22Rv1 (cell line): ENCODE measurements around the gene CYGB.

ENCODE experiments used
- H3K27ac ChIP-seq: fragments of 450-650 bp; 2 replicates; pipeline ENCODE4 v1.5.1; 2017
- ZFX ChIP-seq: fragments of 450-650 bp; IDR thresholded peaks from 2 replicates; pipeline ENCODE4 v1.6.1; 2017; ENCODE audit warnings: antibody characterized with exemption, borderline replicate concordance
- TF ChIP-seq, protein P1 (sequence below): fragments of 450-650 bp; IDR thresholded peaks from 2 replicates; pipeline ENCODE4 v1.5.1; 2017; ENCODE audit warnings: mild to moderate bottlenecking

The CYGB gene

DNA sequence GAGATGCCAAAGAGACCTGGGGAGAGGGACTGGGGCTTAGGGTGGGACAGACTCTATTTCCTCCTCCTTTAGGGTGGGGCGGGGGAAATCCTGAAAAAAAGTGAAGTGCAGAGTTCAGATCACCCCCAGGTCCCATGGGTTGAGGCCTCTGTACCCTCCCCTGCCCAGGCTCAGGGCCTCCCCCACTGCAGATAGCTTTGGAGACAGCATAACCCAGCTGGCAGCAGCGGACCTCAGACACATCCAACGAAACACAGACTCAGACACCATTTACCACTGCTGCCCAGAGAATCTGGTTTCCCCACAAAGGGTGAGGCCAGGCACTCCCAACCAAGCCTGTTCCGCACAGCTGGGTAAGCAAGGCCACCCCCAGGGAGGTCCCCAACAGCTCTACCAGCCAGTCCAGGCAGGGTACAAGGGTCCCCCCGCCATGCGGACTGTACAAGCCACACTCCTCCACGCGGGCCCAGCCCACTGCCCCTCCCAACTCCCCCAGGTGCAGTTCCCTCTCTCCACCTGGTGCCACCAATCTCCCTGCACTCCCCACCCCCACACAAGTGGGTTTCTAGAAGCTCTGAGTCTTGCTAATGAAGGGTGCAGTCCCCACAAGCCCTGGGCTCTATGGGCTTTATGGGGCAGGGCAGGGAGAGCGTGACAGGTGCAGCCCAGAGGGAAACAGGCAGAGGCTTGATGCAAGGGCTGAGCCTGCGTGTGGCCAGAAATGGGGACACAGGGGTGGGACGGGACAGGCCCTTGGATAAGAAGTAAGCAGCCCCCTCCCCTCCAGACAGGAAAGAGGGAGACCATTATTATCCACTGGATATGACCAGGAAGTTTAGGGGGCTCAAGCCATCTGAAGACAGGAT lies 45.2 kb downstream of the CYGB start:
- no peak for TF ChIP-seq ZFX
- TF ChIP-seq, protein P1, sequence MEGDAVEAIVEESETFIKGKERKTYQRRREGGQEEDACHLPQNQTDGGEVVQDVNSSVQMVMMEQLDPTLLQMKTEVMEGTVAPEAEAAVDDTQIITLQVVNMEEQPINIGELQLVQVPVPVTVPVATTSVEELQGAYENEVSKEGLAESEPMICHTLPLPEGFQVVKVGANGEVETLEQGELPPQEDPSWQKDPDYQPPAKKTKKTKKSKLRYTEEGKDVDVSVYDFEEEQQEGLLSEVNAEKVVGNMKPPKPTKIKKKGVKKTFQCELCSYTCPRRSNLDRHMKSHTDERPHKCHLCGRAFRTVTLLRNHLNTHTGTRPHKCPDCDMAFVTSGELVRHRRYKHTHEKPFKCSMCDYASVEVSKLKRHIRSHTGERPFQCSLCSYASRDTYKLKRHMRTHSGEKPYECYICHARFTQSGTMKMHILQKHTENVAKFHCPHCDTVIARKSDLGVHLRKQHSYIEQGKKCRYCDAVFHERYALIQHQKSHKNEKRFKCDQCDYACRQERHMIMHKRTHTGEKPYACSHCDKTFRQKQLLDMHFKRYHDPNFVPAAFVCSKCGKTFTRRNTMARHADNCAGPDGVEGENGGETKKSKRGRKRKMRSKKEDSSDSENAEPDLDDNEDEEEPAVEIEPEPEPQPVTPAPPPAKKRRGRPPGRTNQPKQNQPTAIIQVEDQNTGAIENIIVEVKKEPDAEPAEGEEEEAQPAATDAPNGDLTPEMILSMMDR: no peak
- no peak overlapping the region for H3K27ac ChIP-seq

DNA sequence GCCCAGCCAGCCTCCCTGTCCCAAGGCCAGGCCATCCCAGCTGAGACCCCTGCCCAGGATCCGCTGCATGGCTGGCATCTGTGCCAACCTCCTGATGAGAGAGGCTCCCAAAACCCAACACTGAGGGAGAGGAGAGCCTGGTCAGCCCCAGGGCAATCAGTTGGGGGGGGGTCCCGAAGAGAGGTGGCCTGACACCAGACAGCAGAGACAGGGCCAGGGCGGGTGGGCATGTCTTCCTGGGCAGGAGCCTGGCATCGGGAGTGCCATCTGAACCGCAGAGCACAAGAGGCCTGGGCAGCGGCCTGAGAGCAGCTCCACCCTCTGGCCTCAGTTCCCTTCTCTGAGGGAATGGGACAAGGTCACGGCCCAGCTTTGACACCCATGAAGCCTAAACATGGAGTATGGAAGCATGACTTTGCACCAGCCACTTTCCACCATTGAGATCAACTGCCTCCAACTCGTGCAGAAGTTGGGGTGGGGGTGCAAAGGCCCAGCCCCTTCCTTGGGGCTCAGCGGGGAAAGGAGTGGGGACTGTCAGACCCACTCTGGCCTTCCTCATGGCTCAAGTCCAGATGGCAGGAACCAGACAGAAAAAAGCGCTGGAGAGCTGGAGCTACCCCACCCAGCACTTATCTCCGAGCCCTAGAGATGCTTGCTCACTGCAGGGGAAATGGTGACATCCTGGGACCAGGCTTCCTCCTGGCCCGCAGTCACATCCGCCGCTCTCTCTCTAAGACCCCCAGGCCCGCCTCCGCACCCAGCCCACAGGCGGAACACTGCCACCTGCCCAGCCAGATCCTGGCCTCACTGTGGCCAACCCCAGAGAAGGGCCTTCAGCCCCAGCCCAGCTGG lies 46.0 kb downstream of the CYGB start:
- TF ChIP-seq, protein P1: no peak
- TF ChIP-seq ZFX: no peak
- H3K27ac ChIP-seq: no peak overlapping the region

DNA sequence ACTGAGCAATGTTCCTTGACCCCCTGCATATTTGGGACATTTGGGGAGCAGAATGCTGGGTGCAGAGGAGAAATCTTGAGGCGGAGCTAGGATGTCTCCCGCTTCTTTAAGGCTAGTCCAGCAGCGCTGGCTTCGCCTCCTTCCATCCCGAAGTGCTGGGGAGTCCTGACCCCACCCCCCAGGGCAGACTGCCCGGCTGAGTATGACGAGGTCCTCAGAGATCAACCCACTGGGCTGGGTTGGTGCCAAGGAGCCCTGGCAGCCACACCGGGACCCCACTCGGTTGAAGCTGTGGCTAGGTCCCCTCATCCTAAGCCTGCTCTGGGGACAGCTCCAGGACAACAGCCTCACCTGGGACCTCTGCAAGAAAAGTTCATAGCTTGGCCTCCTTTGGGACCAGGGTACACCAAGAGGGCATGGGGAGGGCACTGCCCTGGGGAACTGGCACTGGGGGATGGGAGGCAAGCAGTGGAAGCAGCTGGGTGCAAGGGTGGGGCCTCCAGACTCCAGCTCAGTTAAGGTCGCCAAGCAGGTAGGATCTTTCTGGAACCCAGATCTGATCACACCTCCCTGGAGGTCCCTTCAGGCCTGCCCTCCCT lies 47.3 kb downstream of the CYGB start:
- H3K27ac ChIP-seq: no peak overlapping the region
- TF ChIP-seq, protein P1: no peak
- TF ChIP-seq ZFX: no peak

DNA sequence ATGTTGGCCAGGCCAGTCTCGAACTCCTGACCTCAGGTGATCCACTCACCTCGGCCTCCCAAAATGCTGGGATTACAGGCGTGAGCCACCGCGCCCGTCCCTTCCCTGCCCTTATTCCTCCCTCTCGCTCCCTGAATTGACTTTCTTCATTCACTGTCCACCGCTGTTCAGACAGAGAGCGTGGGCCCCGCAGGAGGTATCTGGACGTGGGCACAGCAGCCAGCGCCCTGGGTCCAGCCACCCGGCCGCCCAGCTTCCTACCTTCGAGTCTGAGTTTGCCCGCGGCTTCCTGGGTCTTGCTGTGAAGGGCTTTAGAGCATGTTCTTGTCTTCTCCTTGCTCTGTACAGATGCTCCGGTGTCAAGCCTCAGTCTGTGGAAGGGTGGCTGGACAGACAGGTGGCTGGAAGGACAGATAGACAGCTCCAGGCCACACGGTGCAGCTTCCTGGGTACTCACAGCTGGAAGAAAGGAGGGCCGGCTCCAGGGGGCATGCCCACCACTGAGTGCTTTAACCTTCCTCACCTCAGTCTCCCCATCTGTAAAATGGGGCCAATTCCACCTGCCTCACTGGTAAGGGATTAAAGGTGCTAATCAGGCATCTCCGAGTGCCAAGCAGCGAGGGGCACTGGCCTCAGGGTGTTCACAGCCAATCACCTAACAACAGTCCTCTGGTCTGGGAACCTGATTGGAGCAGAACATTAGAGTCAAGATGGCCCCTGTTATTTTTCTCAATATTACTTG lies 49.9 kb downstream of the CYGB start:
- TF ChIP-seq ZFX: no peak
- TF ChIP-seq, protein P1: no peak
- no peak overlapping the region for H3K27ac ChIP-seq

DNA sequence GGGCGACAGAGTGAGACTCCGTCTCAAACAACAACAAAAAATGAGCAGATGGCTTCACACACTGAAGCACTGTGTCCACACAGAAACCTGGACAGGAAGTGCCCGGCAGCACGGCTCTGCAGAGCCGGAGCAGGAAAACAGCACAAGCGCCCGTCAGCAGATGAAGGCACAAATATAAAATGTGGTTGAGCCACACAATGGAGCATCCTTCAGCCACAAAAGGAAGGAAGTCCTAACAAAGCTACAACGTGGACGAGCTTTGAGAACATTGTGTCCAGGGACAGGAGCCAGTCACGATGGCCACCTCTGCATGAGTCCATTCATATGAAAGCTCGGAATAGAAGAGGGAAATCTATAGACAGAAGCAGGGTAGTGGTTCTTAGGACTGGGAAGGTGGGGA lies 51.9 kb downstream of the CYGB start:
- TF ChIP-seq ZFX: no peak
- TF ChIP-seq, protein P1: no peak
- no peak overlapping the region for H3K27ac ChIP-seq

DNA sequence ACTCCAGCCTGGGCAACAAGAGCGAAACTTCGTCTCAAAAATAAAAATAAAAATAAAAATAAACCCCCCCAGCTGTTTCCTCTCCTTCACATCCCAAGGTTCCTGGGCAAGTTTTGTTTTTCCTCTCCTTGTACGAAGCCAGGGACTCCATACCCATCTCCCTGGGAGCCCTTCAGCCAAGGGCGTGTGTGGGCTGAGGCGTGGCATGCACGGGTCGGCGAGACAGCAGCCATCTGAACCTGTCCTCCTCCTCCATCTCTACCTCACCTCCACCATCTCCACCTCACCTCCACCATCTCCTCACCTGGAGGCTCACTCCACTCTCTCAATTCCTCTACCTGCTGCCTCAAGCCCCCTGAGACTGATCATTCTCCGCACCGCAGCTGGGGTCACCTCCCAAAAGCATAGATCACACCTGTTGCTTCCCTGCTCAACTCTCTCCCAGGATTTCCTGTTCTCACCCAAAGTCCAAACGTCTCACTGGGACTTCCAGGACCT lies 53.2 kb downstream of the CYGB start:
- H3K27ac ChIP-seq: no peak overlapping the region
- TF ChIP-seq, protein P1: no peak
- no peak for TF ChIP-seq ZFX
